CD4-positive, alpha-beta T cell treated with Interleukin-6 for 4 hours (primary cell): Measurements from ENCODE around the gene KCNE1.
"Not testable (repeated sequence)": the region's sequence is repeated elsewhere in the genome, so short reads cannot be mapped to it uniquely, and the experiment has no call there.

ENCODE experiments used
- DNase-seq: peaks from one replicate; pipeline ENCODE4 v3.0.0-alpha.2; 2020; ENCODE audit warnings: mixed read lengths

KCNE1 gene

GRCh38 chr21:34510148-34511142 is 1.6 kb downstream of the KCNE1 start:
- peak; percentile 6 for DNase-seq

GRCh38 chr21:34509151-34509550 is 2.9 kb downstream of the KCNE1 start:
- no peak for DNase-seq

GRCh38 chr21:34504595-34504994 is 7.4 kb downstream of the KCNE1 start:
- no peak for DNase-seq

- DNase-seq, result no peak
These were observed 9.4 kb downstream of the KCNE1 start for GRCh38 chr21:34502480-34503106.

GRCh38 chr21:34501716-34502115 is 10.3 kb downstream of the KCNE1 start:
- no peak for DNase-seq

- DNase-seq, result no peak
These were observed 11.8 kb downstream of the KCNE1 start for GRCh38 chr21:34500191-34500590.

- DNase-seq, result no peak
These were observed 12.9 kb downstream of the KCNE1 start for GRCh38 chr21:34499116-34499515.

- no peak for DNase-seq
These were observed 13.4 kb downstream of the KCNE1 start for GRCh38 chr21:34498623-34499022.

- not testable (repeated sequence) for DNase-seq
These were observed 28.2 kb downstream of the KCNE1 start for GRCh38 chr21:34483854-34484253.

- DNase-seq, result not testable (repeated sequence)
These were observed 28.6 kb downstream of the KCNE1 start for GRCh38 chr21:34483435-34483834.

- not testable (repeated sequence) for DNase-seq
These were observed 44.7 kb downstream of the KCNE1 start for GRCh38 chr21:34467333-34467732.

GRCh38 chr21:34459426-34459825 is 52.6 kb downstream of the KCNE1 start:
- DNase-seq, result not testable (repeated sequence)

- not testable (repeated sequence) for DNase-seq
These were observed 53.7 kb downstream of the KCNE1 start for GRCh38 chr21:34458266-34458665.

- not testable (repeated sequence) for DNase-seq
These were observed 55.8 kb downstream of the KCNE1 start for GRCh38 chr21:34456180-34456579.

GRCh38 chr21:34455628-34456027 is 56.4 kb downstream of the KCNE1 start:
- DNase-seq, result not testable (repeated sequence)

GRCh38 chr21:34447018-34447417 is 65.0 kb downstream of the KCNE1 start:
- DNase-seq, result not testable (repeated sequence)

- DNase-seq, result not testable (repeated sequence)
These were observed 68.5 kb downstream of the KCNE1 start for GRCh38 chr21:34443486-34443885.

- not testable (repeated sequence) for DNase-seq
These were observed 82.3 kb downstream of the KCNE1 start for GRCh38 chr21:34429710-34430109.

- DNase-seq, result not testable (repeated sequence)
These were observed 83.6 kb downstream of the KCNE1 start for GRCh38 chr21:34428441-34428840.

- DNase-seq, result not testable (repeated sequence)
These were observed 84.7 kb downstream of the KCNE1 start for GRCh38 chr21:34427339-34427738.

GRCh38 chr21:34423805-34424204 is 88.2 kb downstream of the KCNE1 start, which contains the start of gene SMIM34:
Gene SMIM34, minus strand, starts transcription at chr21:34423951. Its CDS starts 112 bp downstream, at chr21:34423839.
- DNase-seq, result not testable (repeated sequence)

- DNase-seq, result not testable (repeated sequence)
These were observed 94.4 kb downstream of the KCNE1 start for GRCh38 chr21:34417448-34418077.

- not testable (repeated sequence) for DNase-seq
These were observed 104.7 kb downstream of the KCNE1 start for GRCh38 chr21:34407294-34407693.
